SU-DHL-6 (cell line): Measurements from ENCODE around the gene CPLANE1.

Experiments
- H2AFZ ChIP-seq: fragments of 200-600 bp; sonication (generic); 2 replicates; pipeline ENCODE4 v1.6.1; 2014; ENCODE audit warnings: low read depth, mild to moderate bottlenecking, moderate library complexity, mixed read lengths, antibody characterized with exemption, low read length; ENCODE audit not compliant: severe bottlenecking
- H3F3A ChIP-seq: fragments of 200-600 bp; shearing (Covaris generic); 2 replicates; pipeline ENCODE4 v1.6.0; 2016; ENCODE audit warnings: antibody characterized with exemption, mild to moderate bottlenecking; ENCODE audit not compliant: insufficient read depth
- H3K27ac ChIP-seq: fragments of 200-600 bp; sonication (generic); 2 replicates; pipeline ENCODE4 v1.5.1; 2016; ENCODE audit warnings: low read depth, mild to moderate bottlenecking, low read length, moderate library complexity, mixed read lengths
- H3K27me3 ChIP-seq: fragments of 200-600 bp; sonication (generic), shearing (Covaris generic); 2 replicates; pipeline ENCODE4 v1.6.0; 2014; ENCODE audit warnings: mild to moderate bottlenecking, low read length
- H3K36me3 ChIP-seq: fragments of 200-600 bp; sonication (generic); 2 replicates; pipeline ENCODE4 v1.6.1; 2014; ENCODE audit warnings: mild to moderate bottlenecking, low read length, mixed read lengths
- H3K4me2 ChIP-seq: fragments of 300-600, 200-600 bp; shearing (Covaris generic), sonication (generic); 2 replicates; pipeline ENCODE4 v1.6.0; 2014; ENCODE audit warnings: low read length, low read depth, mild to moderate bottlenecking; ENCODE audit not compliant: poor library complexity, severe bottlenecking
- H3K4me3 ChIP-seq: fragments of 200-600 bp; sonication (generic); 2 replicates; pipeline ENCODE4 v1.5.1; 2014; ENCODE audit warnings: antibody characterized with exemption, low read length, mild to moderate bottlenecking, mixed read lengths; ENCODE audit not compliant: insufficient read depth, poor library complexity, severe bottlenecking
- H3K79me2 ChIP-seq: fragments of 200-600 bp; sonication (generic); 2 replicates; pipeline ENCODE4 v1.6.1; 2014; ENCODE audit warnings: mild to moderate bottlenecking, low read length, moderate library complexity; ENCODE audit not compliant: insufficient read depth
- H3K9ac ChIP-seq: fragments of 200-600 bp; sonication (generic); 2 replicates; pipeline ENCODE4 v1.7.0; 2014; ENCODE audit warnings: mild to moderate bottlenecking, low read length
- H3K9me2 ChIP-seq: fragments of 200-600 bp; sonication (generic); replicated peaks from 2 replicates; pipeline ENCODE4 v1.6.1; 2014; ENCODE audit warnings: low read length; ENCODE audit not compliant: insufficient read depth
- H3K9me3 ChIP-seq: fragments of 200-600 bp; sonication (generic); 2 replicates; pipeline ENCODE4 v1.6.1; 2014; ENCODE audit warnings: low read length, mixed read lengths; ENCODE audit not compliant: insufficient read depth
- H4K20me1 ChIP-seq: fragments of 200-600 bp; sonication (generic); 2 replicates; pipeline ENCODE4 v1.6.1; 2014; ENCODE audit warnings: low read depth, mild to moderate bottlenecking, antibody characterized with exemption, low read length, moderate library complexity, mixed read lengths
- CTCF ChIP-seq: fragments of 200-600 bp; sonication (generic); IDR thresholded peaks from one replicate; pipeline ENCODE4 v1.5.1; 2017; ENCODE audit warnings: antibody characterized with exemption, mild to moderate bottlenecking, low read length, moderate library complexity; ENCODE audit not compliant: insufficient read depth, poor library complexity, severe bottlenecking
- EZH2phosphoT487 ChIP-seq: fragments of 200-600 bp; sonication (generic), shearing (Covaris generic); conservative IDR thresholded peaks from 2 replicates; pipeline ENCODE4 v1.6.1; 2018; ENCODE audit warnings: mild to moderate bottlenecking, antibody characterized with exemption, low read length, moderate library complexity, mixed read lengths

Gene CPLANE1

GRCh38 chr5:37184748-37185364 is 64.3 kb downstream of the CPLANE1 start:
- Histone ChIP-seq H3K9ac (no peak overlapping the region), H3K27me3 (no peaks in the 10 kb centered on the region)

GRCh38 chr5:37182667-37183066 is 66.5 kb downstream of the CPLANE1 start:
- Histone ChIP-seq H3K79me2 (no peaks in the 10 kb centered on the region), H3K36me3 (no peaks in the 10 kb centered on the region), H2AFZ (no peak overlapping the region), H3K4me2 (peak overlapping the region; percentile 11), H3K9me3 (no peaks in the 10 kb centered on the region), H3K27ac (no peak overlapping the region), H4K20me1 (no peaks in the 10 kb centered on the region), H3F3A (no peaks in the 10 kb centered on the region), H3K9me2 (no peaks in the 10 kb centered on the region), H3K4me3 (no peak overlapping the region), H3K9ac (no peak overlapping the region), H3K27me3 (no peaks in the 10 kb centered on the region)
- TF ChIP-seq EZH2phosphoT487 (no peak), CTCF (no peak)

More at GRCh38 chr5:37184748-37185364, 64.3 kb downstream of the CPLANE1 start:
- Histone ChIP-seq H3K9me3 (no peaks in the 10 kb centered on the region), H2AFZ (no peak overlapping the region), H3F3A (no peaks in the 10 kb centered on the region), H3K9me2 (no peaks in the 10 kb centered on the region), H3K79me2 (no peaks in the 10 kb centered on the region), H3K4me2 (no peak overlapping the region), H3K36me3 (no peaks in the 10 kb centered on the region), H3K4me3 (no peak overlapping the region), H4K20me1 (no peaks in the 10 kb centered on the region), H3K27ac (no peak overlapping the region)
- TF ChIP-seq CTCF: no peak
- no peak for TF ChIP-seq EZH2phosphoT487

GRCh38 chr5:37174928-37175327 is 74.2 kb downstream of the CPLANE1 start:
- Histone ChIP-seq H2AFZ (no peak overlapping the region), H3K4me3 (no peak overlapping the region), H3K9ac (no peak overlapping the region), H3K4me2 (no peak overlapping the region), H3K9me3 (no peaks in the 10 kb centered on the region), H3K79me2 (no peaks in the 10 kb centered on the region), H3F3A (no peaks in the 10 kb centered on the region), H3K9me2 (no peaks in the 10 kb centered on the region), H4K20me1 (no peaks in the 10 kb centered on the region), H3K27me3 (no peaks in the 10 kb centered on the region), H3K27ac (no peak overlapping the region), H3K36me3 (no peaks in the 10 kb centered on the region)
- TF ChIP-seq EZH2phosphoT487 (no peak), CTCF (no peak)
